GM13977 (cell line): ENCODE data around the gene SBF1.

Source experiments
- DNase-seq: peaks from one replicate; pipeline ENCODE4 v3.0.0; 2012; ENCODE audit warnings: low spot score
- CTCF ChIP-seq: IDR thresholded peaks from 2 replicates; pipeline ENCODE4 v1.5.1; 2012; ENCODE audit warnings: mild to moderate bottlenecking, control low read depth; ENCODE audit not compliant: insufficient read depth; ENCODE audit errors: extremely low read depth, missing control alignments
- in situ Hi-C: fragments of 300-500 bp; cut with MboI; formaldehyde crosslinking; loops from one replicate; pipeline ENCODE4 v1.12.0; 2022; ENCODE audit warnings: low sequenced_read_pairs, low pct_unique_long_range_greater_than_20kb, mixed read lengths, inconsistent platforms; ENCODE audit not compliant: unreplicated experiment

Gene SBF1

GRCh38 chr22:50444663-50445062 is 30.2 kb downstream of the SBF1 start:
- in situ Hi-C loops, result no loop called here
- DNase-seq, result no peak
- TF ChIP-seq CTCF, result no peak

- no peak for TF ChIP-seq CTCF
- in situ Hi-C loops, result no loop called here
- DNase-seq, result no peak
Observed at GRCh38 chr22:50443801-50444625, 30.8 kb downstream of the SBF1 start.

DNA sequence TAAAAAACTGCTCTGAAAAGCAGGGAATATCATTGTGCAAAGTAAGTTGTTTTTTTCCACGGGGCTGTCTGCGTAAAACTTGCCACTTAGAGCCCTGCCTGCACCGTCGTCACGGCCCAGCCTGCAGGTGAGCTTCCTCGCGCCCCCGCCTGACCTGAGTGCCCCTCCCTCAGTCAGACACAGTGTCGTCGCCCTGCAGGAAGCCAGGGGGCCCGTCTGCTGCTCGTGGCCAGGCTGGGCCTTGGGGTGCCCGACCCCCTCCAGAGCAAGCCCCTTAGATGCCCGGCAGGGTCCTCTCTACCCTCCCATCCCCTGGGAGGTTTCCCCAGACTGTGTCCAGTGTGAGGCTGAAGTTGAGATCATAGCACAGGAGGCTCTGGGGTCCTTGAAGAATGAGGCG is 31.6 kb downstream of the SBF1 start:
- DNase-seq, result no peak
- in situ Hi-C loops, result no loop called here
- TF ChIP-seq CTCF, result no peak

DNA sequence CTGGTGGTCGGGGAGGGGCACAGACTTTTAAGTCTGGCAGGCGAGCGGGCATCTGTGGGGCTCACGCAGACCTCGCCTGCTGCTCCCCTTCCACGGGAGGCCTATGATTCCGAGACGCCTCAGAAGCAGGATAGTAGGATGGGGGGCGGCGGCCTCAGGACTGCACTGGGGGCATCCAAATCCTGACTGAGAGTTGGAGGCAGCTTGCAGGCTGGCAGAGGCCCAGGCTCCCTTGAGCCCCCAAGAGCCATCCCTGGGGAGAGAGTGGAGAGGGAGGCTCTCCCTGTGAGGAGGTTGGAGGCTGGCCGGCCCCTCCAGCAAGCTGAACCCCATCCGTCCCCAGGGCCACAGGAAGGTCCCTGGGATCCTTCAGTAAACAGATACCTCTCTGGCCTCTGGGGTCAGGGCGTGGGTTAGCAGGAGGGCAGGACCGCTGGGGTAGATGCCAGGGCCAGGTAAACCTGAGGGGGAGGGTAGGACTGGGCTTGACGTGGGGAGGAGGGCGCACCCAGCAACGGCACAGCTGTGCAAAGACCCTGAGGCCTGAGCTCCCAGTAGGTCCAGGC is 33.3 kb downstream of the SBF1 start:
- DNase-seq, result no peak
- in situ Hi-C loops, result no loop called here
- TF ChIP-seq CTCF, result no peak

DNA sequence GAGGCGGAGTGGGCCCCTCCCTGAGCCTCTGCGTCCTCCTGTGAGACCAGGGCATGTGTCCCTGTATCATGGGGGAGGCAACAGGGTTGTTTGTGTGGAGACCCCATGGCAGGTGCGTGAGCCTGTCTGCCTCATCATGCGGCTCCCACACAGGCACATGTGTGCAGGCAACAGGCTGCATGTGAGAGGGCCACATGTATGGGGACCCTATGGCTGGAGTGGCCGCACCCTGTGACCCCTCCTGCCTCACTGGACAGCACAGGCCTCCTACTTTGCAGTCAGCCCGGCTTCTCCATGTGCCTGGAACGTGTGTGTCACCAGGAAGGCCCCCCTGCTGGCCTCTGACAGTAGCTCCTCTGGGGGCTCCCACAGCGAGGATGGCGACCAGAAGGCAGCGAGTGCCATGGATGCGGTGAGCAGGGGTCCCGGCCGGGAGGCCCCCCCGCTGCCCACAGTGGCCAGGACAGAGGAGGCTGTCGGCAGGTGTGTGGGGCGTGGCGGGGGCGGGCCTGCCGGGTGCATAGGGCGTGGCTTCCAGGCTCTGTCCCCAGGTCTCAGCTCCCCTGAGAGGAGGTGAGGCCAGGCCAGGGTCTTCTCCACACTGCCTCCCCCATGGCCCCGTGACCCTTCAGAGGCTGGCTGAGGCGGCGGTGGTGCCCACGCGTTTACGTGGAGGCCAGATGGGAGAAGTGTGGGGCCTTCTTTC is 34.1 kb downstream of the SBF1 start:
- in situ Hi-C loops, result no loop called here
- DNase-seq, result no peak

GRCh38 chr22:50439871-50440331 is 34.9 kb downstream of the SBF1 start:
- TF ChIP-seq CTCF, result no peak
- no peak for DNase-seq
- in situ Hi-C loops, result no loop called here

More for the DNA sequence above, 34.1 kb downstream of the SBF1 start:
- no peak for TF ChIP-seq CTCF
